Heart left ventricle (tissue), 13 donors: ENCODE measurements around the gene SFRP5.

Source experiments
- CTCF ChIP-seq, 12 donors: fragments of 200-600 bp; sonication (generic) in 4 of 12; IDR thresholded peaks; one replicate each; pipeline versions ENCODE4 v1.5.0 to v1.8.0; 2018 to 2022; ENCODE audit warnings: antibody characterized with exemption in 12 of 12, mild to moderate bottlenecking in 5 of 12
- POLR2A ChIP-seq, 2 donors: fragments of 450-650 bp; IDR thresholded peaks; one replicate each; pipeline ENCODE4 v1.6.1; 2017; ENCODE audit warnings: antibody characterized with exemption in 2 of 2, mild to moderate bottlenecking in 2 of 2, moderate library complexity in 2 of 2
- donor health status: ischemic (EF 13 %, LVEDD 7.1; RV severe dilation, severe dysfunction).
- donor health status: DM: no; HTN: yes; CAD: no.
- donor health status: DM: no; HTN: no; CAD: no.
- donor health status: ischemic (EF 25% LVEDD 6.9; RV normal size, moderate dysfunction).
- donor health status: ischemic (EF 25% LVEDD 5.7; RV mildly dilated, moderate dysfunction).
- donor health status: ischemic (EF 35%, LVEDD 5.7; RV mildly dilated, moderate dysfunction).
- donor health status: nonischemic (EF 11% LVEDD 7.7; RV severe dilation, severe dysfunction).
- donor health status: DM: yes; HTN: yes; CAD: no.
- donor health status: PGD.
- donor health status: ischemic (EF 29% LVEDD 5.4; RV normal size, mild dysfunction).
- donor health status: nonischemic (EF 23%, LVEDD 6.1; RV moderate dilation, normal function).

- no peak for TF ChIP-seq CTCF (IDR thresholded peaks at IDR 0.05)
- TF ChIP-seq POLR2A (IDR thresholded peaks at IDR 0.05): no peak
Observed at GRCh38 chr10:97738616-97739015, 33.2 kb downstream of the SFRP5 start.
